OCI-LY1 (cell line): ENCODE measurements around the gene MYCL.
A peak's percentile ranks its signal among the peaks of the same experiment; 100 is the strongest.

ENCODE experiments used
- H2AFZ ChIP-seq: fragments of 200-600 bp; sonication (generic), shearing (Covaris generic); 2 replicates; pipeline ENCODE4 v1.6.0; 2014; ENCODE audit warnings: antibody characterized with exemption, mild to moderate bottlenecking, low read length
- H3F3A ChIP-seq: fragments of 200-600 bp; sonication (generic), shearing (Covaris generic); 2 replicates; pipeline ENCODE4 v1.6.0; 2014; ENCODE audit warnings: mild to moderate bottlenecking, antibody characterized with exemption, low read length, moderate library complexity; ENCODE audit not compliant: insufficient read depth
- H3K27ac ChIP-seq: fragments of 200-600 bp; sonication (generic); 2 replicates; pipeline ENCODE4 v1.5.1; 2014; ENCODE audit warnings: low read length, mixed run types, mild to moderate bottlenecking, low read depth; ENCODE audit not compliant: poor library complexity, severe bottlenecking
- H3K27me3 ChIP-seq: fragments of 200-600 bp; sonication (generic); 2 replicates; pipeline ENCODE4 v1.6.0; 2014; ENCODE audit warnings: antibody characterized with exemption, mild to moderate bottlenecking, low read length, moderate library complexity; ENCODE audit not compliant: insufficient read depth
- H3K36me3 ChIP-seq: fragments of 200-600 bp; sonication (generic); 2 replicates; pipeline ENCODE4 v1.6.1; 2014; ENCODE audit warnings: mild to moderate bottlenecking, antibody characterized with exemption, low read length, moderate library complexity, mixed read lengths; ENCODE audit not compliant: insufficient read depth
- H3K4me1 ChIP-seq: fragments of 200-600 bp; sonication (generic); 2 replicates; pipeline ENCODE4 v1.5.1; 2014; ENCODE audit warnings: mild to moderate bottlenecking, low read length, moderate library complexity; ENCODE audit not compliant: insufficient read depth, severe bottlenecking
- H3K4me2 ChIP-seq: fragments of 200-600 bp; sonication (generic), shearing (Covaris generic); 2 replicates; pipeline ENCODE4 v1.6.1; 2014; ENCODE audit warnings: low read length
- H3K4me3 ChIP-seq: fragments of 200-600 bp; sonication (generic); 2 replicates; pipeline ENCODE4 v1.5.1; 2014; ENCODE audit warnings: low read length, low read depth, mild to moderate bottlenecking, mixed read lengths; ENCODE audit not compliant: poor library complexity, severe bottlenecking
- H3K79me2 ChIP-seq: fragments of 200-600 bp; shearing (Covaris generic); 2 replicates; pipeline ENCODE4 v1.6.1; 2016; ENCODE audit warnings: mixed run types, low read length, mixed read lengths; ENCODE audit not compliant: insufficient read depth
- H3K9ac ChIP-seq: fragments of 200-600 bp; sonication (generic), shearing (Covaris generic); 2 replicates; pipeline ENCODE4 v1.6.1; 2014; ENCODE audit warnings: mild to moderate bottlenecking, low read length, mixed read lengths
- H3K9me2 ChIP-seq: fragments of 200-600 bp; sonication (generic), shearing (Covaris generic); 2 replicates; pipeline ENCODE4 v1.6.1; 2014; ENCODE audit warnings: low read depth, mild to moderate bottlenecking, low read length, mixed read lengths
- H3K9me3 ChIP-seq: fragments of 200-600 bp; shearing (Covaris generic); 2 replicates; pipeline ENCODE4 v1.6.1; 2014; ENCODE audit warnings: low read length, mixed read lengths
- H4K20me1 ChIP-seq: fragments of 200-600 bp; sonication (generic), shearing (Covaris generic); 2 replicates; pipeline ENCODE4 v1.6.0; 2016; ENCODE audit warnings: mild to moderate bottlenecking, low read length; ENCODE audit not compliant: insufficient read depth
- EZH2 ChIP-seq: fragments of 200-600 bp; sonication (generic), shearing (Covaris generic); IDR thresholded peaks from 2 replicates; pipeline ENCODE4 v1.8.0; 2017; ENCODE audit warnings: borderline replicate concordance, mixed run types, mild to moderate bottlenecking, antibody characterized with exemption, low read length, moderate library complexity, mixed read lengths
- TF ChIP-seq, protein P1 (sequence below): fragments of 200-600 bp; sonication (generic), shearing (Covaris generic); IDR thresholded peaks from 2 replicates; pipeline ENCODE4 v1.5.1; 2017; ENCODE audit warnings: mild to moderate bottlenecking, antibody characterized with exemption, low read length, moderate library complexity, mixed read lengths

MYCL gene

GRCh38 chr1:39905172-39905571, 3.5 kb upstream of the MYCL start:
- no peaks in the 10 kb centered on the region for H3K27me3 ChIP-seq
- no peaks in the 10 kb centered on the region; the same call in 1 of the 2 replicates for H3K36me3 ChIP-seq
- no peak overlapping the region for H3K4me2 ChIP-seq
- H3K4me3 ChIP-seq: no peak overlapping the region
- H3K9me2 ChIP-seq: no peaks in the 10 kb centered on the region
- H3K4me1 ChIP-seq: peaks cover 12% of the 10 kb centered on the region
- no peak for TF ChIP-seq EZH2
- TF ChIP-seq, protein P1, sequence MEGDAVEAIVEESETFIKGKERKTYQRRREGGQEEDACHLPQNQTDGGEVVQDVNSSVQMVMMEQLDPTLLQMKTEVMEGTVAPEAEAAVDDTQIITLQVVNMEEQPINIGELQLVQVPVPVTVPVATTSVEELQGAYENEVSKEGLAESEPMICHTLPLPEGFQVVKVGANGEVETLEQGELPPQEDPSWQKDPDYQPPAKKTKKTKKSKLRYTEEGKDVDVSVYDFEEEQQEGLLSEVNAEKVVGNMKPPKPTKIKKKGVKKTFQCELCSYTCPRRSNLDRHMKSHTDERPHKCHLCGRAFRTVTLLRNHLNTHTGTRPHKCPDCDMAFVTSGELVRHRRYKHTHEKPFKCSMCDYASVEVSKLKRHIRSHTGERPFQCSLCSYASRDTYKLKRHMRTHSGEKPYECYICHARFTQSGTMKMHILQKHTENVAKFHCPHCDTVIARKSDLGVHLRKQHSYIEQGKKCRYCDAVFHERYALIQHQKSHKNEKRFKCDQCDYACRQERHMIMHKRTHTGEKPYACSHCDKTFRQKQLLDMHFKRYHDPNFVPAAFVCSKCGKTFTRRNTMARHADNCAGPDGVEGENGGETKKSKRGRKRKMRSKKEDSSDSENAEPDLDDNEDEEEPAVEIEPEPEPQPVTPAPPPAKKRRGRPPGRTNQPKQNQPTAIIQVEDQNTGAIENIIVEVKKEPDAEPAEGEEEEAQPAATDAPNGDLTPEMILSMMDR: no peak
- H3K79me2 ChIP-seq: no peaks in the 10 kb centered on the region
- H4K20me1 ChIP-seq: no peaks in the 10 kb centered on the region
- no peak overlapping the region for H2AFZ ChIP-seq
- no peak overlapping the region for H3K9ac ChIP-seq
- H3F3A ChIP-seq: no peaks in the 10 kb centered on the region
- no peak overlapping the region for H3K27ac ChIP-seq
- H3K9me3 ChIP-seq: 0 out of 2 replicates have a peak, but pooled peaks cover 2% of the 10 kb centered on the region

- Histone ChIP-seq H3K36me3 (no peaks in the 10 kb centered on the region), H3K4me2 (peak overlapping the region; percentile 65), H3K9ac (peak overlapping the region; percentile 50; the same call in 1 of the 2 replicates), H3K9me3 (no peaks in the 10 kb centered on the region), H3K79me2 (no peaks in the 10 kb centered on the region), H2AFZ (no peak overlapping the region), H3K27ac (no peak overlapping the region), H3K4me1 (peaks cover 12% of the 10 kb centered on the region), H3K4me3 (peak overlapping the region; percentile 64), H3K9me2 (no peaks in the 10 kb centered on the region), H4K20me1 (no peaks in the 10 kb centered on the region), H3F3A (no peaks in the 10 kb centered on the region), H3K27me3 (no peaks in the 10 kb centered on the region)
- TF ChIP-seq EZH2: no peak
- TF ChIP-seq, protein P1: no peak; the same call in 1 of the 2 replicates
These were observed 717 bp upstream of the MYCL start for GRCh38 chr1:39902460-39902807.

GRCh38 chr1:39901464-39901713, 328 bp downstream of the MYCL start:
- Histone ChIP-seq H3K27ac (no peak overlapping the region), H3F3A (no peaks in the 10 kb centered on the region), H3K4me2 (peak overlapping the region; percentile 65), H3K79me2 (no peaks in the 10 kb centered on the region), H3K4me3 (peak overlapping the region; percentile 64), H3K9ac (peak overlapping the region; percentile 62), H3K27me3 (no peaks in the 10 kb centered on the region), H3K9me2 (no peaks in the 10 kb centered on the region), H4K20me1 (no peaks in the 10 kb centered on the region), H3K9me3 (no peaks in the 10 kb centered on the region), H3K4me1 (peaks cover 12% of the 10 kb centered on the region), H3K36me3 (no peaks in the 10 kb centered on the region), H2AFZ (peak overlapping the region; percentile 84; the same call in 1 of the 2 replicates)
- TF ChIP-seq EZH2: no peak
- TF ChIP-seq, protein P1: no peak
